SHP77 (cell line): ENCODE data around the gene ECI1.
"Not testable (repeated sequence)": the region's sequence is repeated elsewhere in the genome, so short reads cannot be mapped to it uniquely, and the experiment has no call there.

Source experiments
- DNase-seq, 2 experiments: peaks; one replicate each; lab custom pipeline; 2025; lab: John Stamatoyannopoulos, UW

ECI1 gene

DNA sequence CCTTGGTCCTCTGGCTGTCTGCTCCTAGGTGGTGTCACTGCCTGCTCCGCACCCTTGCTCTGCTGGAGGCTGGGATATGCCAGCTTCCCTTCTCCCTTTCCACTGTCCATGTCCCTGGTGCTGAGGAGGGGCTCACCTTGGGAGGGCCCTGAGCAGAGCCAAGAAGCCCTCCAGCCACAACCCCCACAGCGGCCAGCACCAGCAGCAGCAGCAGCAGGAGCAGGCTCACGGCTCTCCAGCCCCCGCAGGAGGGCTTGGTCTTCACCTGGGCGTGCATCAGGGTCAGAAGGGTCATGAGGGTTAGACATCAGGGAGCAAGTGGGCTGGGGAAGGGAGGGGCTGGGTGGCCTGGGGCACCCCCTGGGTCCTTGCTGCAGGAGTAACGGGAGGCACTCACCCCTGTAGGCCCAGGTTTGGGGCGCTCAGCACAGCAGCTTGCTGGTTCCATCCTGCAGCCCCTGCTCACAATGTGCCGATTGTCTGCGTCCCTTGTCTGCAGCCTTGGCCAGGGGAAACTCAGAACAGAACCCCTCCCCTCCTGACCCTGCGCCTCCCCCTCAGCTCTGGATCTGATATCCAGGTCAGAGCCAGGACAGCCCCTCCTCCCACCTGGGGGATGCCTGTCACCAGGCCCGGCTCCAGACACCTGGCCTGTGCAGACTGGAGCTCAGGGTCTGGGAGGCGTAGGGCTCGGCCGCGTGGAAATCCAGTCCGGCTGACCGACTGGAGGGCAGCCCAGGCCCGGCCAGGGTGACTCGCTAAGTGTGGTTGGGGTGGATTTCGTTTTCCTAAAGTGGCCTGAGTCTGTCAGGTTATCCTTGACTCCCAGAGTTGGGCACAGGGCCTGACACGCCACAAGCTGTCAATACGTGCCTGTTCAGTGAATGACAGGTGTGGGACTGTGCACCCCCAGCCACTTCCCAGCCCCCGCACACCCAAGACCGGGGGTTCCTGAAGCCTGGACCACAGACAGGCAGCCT lies 40.7 kb downstream of the ECI1 start, which contains the start of gene BRICD5:
Gene BRICD5 (minus strand): TSS at position 478 of the 980 bp plus-strand sequence. CDS start 30 bp downstream, at position 448.
- DNase-seq: no peak

- no peak for DNase-seq
These were observed 41.4 kb downstream of the ECI1 start for GRCh38 chr16:2210009-2210332.

DNA sequence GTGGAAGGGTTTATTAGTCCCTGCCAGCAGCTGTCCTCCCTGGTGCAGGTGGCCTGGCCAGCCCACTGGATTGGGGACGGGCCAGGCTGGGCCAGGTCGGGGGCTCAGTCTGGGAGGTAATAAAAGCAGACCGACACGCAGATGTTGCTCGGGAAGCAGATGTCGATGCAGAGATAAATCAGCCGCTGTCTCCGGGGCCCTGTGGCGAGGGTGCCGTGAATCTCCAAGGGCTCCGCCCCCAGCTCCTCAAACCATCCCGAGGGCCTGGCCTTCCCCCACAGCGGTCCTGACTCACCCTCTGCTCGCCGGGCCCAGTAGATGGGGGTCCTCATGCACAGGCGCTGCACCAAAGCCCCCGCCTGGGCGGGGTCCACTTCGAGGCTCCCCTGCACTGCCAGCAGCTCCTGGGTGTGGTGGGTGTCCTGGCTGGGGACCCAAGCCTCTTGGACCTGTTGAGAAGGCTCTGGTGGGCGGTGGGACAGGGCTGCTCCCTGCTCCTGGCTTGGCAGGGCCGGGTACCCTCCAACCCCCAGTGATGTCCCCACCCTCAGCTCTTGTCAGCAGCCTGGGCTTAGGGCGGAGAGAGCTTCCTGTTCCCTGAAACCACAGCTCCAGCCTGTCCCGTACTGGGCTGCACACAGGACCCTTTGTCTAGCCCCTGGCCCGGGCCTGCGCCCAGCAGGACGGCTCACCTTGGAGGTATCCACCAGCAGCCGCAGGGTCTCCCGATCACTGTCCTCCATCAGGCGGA lies 42.0 kb downstream of the ECI1 start:
- peak; percentile 58 to 84 for DNase-seq

- no peak for DNase-seq
These were observed 42.6 kb downstream of the ECI1 start for GRCh38 chr16:2208772-2209171.

- peak; percentile 52 to 71 for DNase-seq
These were observed 43.1 kb downstream of the ECI1 start for GRCh38 chr16:2208308-2208707.

DNA sequence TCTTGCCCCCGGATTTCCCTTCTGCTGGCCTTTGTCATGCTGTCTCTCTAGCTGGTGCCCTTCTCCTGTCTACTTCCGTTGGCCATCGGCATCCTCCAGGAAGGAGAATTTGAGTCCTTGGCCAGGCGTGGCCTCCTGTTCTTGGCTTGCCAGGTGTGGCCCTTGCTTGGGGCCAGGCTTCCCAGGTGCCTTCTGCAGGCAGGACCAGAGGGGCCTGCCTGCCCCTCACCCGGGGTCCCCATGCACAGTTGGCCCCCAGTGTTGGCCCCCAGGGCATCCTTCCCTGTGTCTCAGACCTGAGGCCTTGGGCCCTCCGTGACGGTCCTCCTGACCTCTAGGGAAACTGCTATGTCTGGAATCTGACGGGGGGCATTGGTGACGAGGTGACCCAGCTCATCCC lies 43.5 kb downstream of the ECI1 start:
- no peak for DNase-seq

- DNase-seq: peak; percentile 34 to 39
These were observed 44.5 kb downstream of the ECI1 start for GRCh38 chr16:2206780-2207433.

DNA sequence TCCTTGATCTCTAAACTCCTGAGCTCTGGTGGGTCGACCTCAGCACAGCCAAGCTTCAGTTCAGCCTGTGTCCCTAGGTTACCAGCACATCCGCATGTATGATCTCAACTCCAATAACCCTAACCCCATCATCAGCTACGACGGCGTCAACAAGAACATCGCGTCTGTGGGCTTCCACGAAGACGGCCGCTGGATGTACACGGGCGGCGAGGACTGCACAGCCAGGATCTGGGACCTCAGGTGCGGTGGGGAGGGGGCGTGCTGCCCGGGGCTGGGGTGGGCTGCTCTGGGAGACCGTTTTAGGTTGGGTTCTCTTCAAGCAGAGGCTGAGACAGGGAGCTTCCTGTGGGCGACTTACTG lies 45.0 kb downstream of the ECI1 start:
- no peak for DNase-seq

DNA sequence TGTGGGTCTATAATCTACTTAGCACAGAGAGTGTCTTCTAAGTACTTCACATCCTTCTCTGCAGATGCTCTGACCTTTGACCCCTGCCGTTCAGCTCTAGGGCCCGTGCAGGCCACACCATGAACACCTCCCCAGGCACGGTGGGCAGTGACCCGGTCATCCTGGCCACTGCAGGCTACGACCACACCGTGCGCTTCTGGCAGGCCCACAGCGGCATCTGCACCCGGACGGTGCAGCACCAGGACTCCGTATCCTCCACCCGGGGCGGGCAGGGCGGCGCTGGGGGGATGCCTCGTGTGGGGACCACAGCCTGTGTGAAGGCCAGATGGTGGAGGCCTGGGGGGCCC lies 45.4 kb downstream of the ECI1 start:
- DNase-seq: no peak

DNA sequence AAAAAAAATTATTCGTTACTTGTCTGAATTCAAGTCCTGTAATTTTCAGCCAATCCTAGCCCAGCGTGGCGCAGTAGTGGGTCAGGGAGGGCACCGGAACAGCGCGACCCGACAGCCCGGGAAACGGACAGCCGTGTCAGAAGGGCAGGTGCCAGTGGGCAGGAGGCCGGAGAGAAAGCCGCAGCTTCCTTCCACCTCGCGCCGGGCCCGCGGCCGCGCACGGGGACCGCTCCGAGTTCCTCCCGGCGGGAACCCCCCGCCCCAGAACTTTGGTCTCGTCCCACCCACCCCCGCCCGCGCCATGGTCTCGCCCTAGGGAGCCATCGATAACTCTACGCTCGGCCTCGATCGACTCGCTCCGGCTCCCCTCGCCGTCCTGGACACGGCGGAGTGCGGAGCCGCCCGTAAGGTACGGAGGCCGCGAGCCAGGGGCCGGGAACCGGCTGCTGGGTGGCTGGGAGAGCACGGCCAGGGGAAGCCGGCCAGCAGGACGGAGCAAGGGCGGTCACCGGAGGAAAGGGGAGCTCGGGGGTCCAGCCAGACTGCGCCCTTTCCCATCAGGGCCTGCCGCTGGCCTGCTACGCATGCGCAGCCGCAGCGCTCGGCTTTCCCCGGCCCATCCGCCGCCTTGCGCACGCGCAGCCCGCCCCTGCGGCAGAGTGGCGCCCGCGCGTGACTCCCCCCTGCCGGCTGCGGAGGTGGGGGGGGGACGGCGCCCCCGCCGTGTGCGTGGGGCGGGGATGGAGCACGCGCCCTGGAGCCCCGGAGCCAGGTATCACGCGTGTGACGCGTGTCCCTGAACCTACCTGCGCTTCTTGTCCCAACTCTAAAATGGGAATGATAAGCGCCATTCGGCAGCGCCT lies 46.1 kb downstream of the ECI1 start, which contains the start of gene MLST8:
Gene MLST8 (plus strand): TSS at position 351 of the 863 bp plus-strand sequence. CDS start 632 bp downstream, outside the sequence.
- DNase-seq: peak; percentile 73 to 75

DNA sequence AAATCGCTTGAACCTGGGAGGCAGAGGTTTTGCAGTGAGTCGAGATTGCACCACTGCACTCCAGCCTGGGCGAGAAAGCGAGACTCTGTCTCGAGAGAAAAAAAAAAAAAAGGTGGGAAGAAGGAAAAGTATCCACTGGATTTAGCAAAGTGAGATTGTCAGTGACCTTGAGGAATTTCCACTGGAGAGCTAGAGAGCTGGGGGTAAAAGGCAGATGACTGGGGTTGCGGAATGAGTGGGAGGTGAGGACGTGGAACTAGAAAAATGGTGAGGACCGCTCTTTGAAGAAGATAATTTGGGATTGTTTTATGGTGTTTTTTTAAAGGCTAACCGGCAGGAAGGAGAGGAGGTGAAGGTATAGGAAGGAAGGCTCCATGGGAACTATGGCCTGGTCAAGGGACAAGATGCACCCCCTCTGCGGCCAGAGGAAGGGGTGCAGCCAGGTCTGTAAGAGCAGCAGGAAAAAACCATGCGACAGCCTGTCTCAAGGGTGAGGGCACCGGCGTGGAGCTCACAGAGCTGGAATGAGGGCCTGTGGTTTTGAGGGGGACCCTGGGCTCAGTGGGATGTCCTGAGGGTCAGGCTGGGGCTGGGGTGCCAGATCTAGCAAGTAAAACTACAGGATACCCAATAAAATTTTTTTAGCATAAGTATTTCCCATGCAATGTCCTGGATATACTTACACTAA lies 46.8 kb downstream of the ECI1 start:
- DNase-seq: no peak

- not testable (repeated sequence) for DNase-seq
These were observed 48.2 kb downstream of the ECI1 start for GRCh38 chr16:2203119-2203688.

DNA sequence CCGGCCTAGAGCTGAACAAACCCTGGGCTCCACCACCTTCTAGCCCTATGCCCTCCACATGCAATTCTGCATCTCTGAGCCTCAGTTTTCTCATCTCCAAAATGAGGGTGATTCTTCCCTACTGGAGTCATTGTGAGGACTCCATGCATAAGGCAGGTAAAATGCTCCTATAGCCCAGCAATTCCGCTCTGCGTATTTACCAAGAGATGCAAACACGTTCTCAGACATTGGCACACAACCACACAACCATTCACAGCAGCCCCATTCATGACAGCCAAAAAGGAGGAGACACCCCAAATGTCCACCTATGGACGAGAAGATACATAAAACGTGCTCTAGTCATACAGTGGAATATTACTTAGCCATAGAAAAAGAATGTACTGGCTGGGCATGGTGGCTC lies 51.1 kb downstream of the ECI1 start:
- no peak for DNase-seq

- no peak for DNase-seq
These were observed 51.7 kb downstream of the ECI1 start for GRCh38 chr16:2199621-2200139.

- DNase-seq: no peak
These were observed 52.3 kb downstream of the ECI1 start for GRCh38 chr16:2199095-2199494.

DNA sequence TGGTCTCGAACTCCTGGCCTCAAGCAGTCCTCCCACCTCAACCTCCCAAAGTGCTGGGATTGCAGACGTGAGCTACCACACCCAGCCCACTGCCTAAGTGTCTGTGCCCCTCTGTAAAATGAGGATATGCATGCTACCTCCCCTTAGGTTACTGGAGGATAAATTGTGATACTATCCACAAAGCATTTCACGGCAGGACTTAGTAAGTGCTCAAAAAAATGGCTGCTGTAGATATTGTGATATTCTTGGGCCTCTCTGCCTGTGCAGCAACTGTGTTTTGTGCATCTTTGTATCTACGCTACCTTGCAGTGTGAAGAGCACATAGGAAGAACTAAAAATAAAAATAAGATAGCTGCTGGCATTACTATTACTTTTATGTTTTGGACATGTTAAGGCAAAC lies 53.1 kb downstream of the ECI1 start:
- DNase-seq: no peak

- no peak for DNase-seq
These were observed 53.6 kb downstream of the ECI1 start for GRCh38 chr16:2197765-2198164.

DNA sequence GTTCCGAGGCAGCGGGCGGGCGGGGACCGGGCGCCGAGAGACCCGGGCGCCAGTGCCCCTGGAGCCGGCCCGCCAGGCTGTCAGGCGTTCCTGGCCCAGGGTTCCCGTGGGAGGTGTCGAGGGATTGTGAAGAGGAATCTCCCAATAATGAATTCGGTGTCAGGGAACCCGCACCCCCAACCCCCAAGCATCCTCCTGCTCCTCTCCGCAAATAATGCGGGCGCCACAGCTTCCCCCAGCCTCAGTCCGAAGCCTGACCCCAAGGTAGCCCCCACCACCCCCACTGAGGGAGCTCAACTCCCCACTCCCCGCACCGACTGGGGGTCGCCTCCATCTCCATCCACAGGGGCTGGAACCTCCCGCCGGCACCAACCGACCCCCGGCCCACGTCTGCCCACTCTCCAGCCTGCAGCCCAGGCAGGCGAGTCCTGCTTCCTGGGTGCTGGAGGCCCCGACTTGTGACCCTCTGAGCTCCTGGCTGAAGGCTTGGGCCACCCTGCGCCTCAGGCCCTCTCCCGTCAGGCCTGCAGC lies 54.3 kb downstream of the ECI1 start:
- no peak for DNase-seq

DNA sequence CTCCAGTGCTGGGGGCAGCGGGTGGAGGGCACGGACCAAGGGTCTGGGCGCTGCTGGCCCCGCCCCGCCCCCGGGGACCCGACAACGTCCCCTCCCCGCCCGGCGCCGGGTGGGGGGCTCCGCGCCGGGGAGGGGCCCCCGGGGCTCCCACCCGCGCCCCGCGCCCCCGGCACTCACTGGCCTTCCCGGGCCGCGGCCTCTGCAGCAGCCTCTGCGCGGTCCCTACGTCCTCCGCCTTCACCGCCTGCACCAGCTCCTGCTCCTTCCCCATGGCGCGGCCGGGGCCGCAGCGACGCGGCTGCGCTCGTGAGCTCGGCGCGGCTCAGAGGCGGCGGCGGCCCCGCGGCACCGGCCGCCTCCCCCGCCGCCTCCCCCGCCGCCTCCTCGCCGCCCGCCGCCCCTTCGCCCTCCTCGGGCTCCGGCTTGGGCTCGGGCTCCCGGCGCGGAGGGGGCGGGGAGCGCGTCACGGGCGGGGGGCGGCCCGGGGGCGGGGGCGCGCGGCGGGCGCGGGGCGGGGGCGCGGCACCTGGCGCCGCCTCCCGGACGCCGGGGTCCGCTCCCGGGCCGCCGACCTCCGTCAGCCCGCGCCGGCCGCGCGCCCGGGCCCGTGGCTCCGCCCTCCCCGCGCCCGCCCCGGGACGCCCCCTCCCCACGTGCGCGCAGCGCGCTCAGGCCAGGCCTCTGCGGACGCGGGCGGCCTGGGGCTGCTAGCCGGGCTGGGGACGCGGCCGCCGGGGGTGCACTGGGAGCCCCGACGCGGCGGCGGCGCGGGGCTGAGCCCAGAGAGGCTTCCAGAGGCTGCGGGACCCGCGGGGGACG lies 55.0 kb downstream of the ECI1 start, which contains the start of gene CASKIN1:
Gene CASKIN1 (minus strand): TSS at position 444 of the 819 bp plus-strand sequence. CDS start 173 bp downstream, at position 271.
- no peak for DNase-seq
